Kidney (tissue), 14 donors: ENCODE data around the gene ASAP2. TPM values are rescaled to one million over a fixed set of nuclear protein-coding genes. Genes with fewer than 3 reads are reported as not detected.

ENCODE experiments used
- DNase-seq, 5 donors: peaks; one replicate each; pipeline ENCODE4 v3.0.0-alpha.2; 2013 to 2020
- FAIRE-seq: peaks from 2 replicates; lab custom pipeline; 2012; peaks lifted over from hg19 to GRCh38; lab: Jason Lieb, UNC
- H3K27ac ChIP-seq, 2 donors: one replicate each; pipeline ENCODE4 v1.7.0; 2013; ENCODE audit warnings: low read depth in 2 of 2, low read length in 2 of 2, inconsistent platforms in 1 of 2
- H3K27me3 ChIP-seq: one replicate; pipeline ENCODE4 v1.7.1; 2013; ENCODE audit warnings: low read length, inconsistent platforms; ENCODE audit not compliant: control insufficient read depth, insufficient read depth
- H3K36me3 ChIP-seq, 3 donors: one replicate each; pipeline versions ENCODE4 v1.7.0 to v1.7.1; 2013; ENCODE audit warnings: low read length in 3 of 3, control low read depth in 1 of 3, inconsistent platforms in 1 of 3; ENCODE audit not compliant: insufficient read depth in 3 of 3, control insufficient read depth in 2 of 3
- H3K4me1 ChIP-seq, 3 donors: one replicate each; pipeline versions ENCODE4 v1.7.0 to v1.7.1; 2013; ENCODE audit warnings: low read length in 3 of 3, inconsistent platforms in 1 of 3, low read depth in 1 of 3; ENCODE audit not compliant: control insufficient read depth in 2 of 3, insufficient read depth in 2 of 3
- H3K4me3 ChIP-seq, 3 donors: one replicate each; pipeline versions ENCODE4 v1.7.0 to v1.8.1; 2013; ENCODE audit warnings: low read length in 3 of 3, control low read depth in 1 of 3, inconsistent platforms in 1 of 3
- H3K9ac ChIP-seq, 3 donors: one replicate each; pipeline versions ENCODE4 v1.7.0 to v1.7.1; 2013; ENCODE audit warnings: low read length in 3 of 3, control low read depth in 1 of 3, inconsistent platforms in 1 of 3
- H3K9me3 ChIP-seq, 3 donors: one replicate each; pipeline versions ENCODE4 v1.7.0 to v1.7.1; 2013; ENCODE audit warnings: low read length in 3 of 3, control low read depth in 1 of 3, inconsistent platforms in 1 of 3; ENCODE audit not compliant: control insufficient read depth in 2 of 3, insufficient read depth in 1 of 3
- intact Hi-C: fragments of 100-400 bp; cut with DNase I; formaldehyde crosslinking; loops from one replicate; pipeline ENCODE4 v1.11.1; 2022
- polyA plus RNA-seq: library from polyadenylated mRNA; stranded (reverse); fragments of 350-450 nt; fragmentation: Illumina TruSeq; extraction: RNeasy Lipid Tissue Mini Kit (QIAGEN cat#74804); gene quantifications from one replicate; pipeline ENCODE4 v1.2.3, GENCODE V29; 2014; ENCODE audit warnings: low read depth, low replicate concordance; ENCODE audit not compliant: insufficient read depth
- total RNA-seq: library from RNA; stranded (reverse); fragmentation: NEBNext Ultra II Directional; extraction: Animal tissue kit (Norgen Biotek cat#: 25700); gene quantifications from one replicate; pipeline ENCODE4 v1.2.1, GENCODE V29; 2021
- TF ChIP-seq, protein P1 (sequence below): IDR thresholded peaks from 3 replicates; pipeline ENCODE4 v1.5.1; 2012; ENCODE audit warnings: mild to moderate bottlenecking, moderate library complexity, borderline replicate concordance; ENCODE audit not compliant: insufficient read depth; ENCODE audit errors: extremely low read depth
- donor health status: control.
- donor health status: control.
- donor health status: control.
- donor health status: control.
- donor health status: control.
- donor health status: DM: yes; HTN: yes; CAD: no.
- donor health status: Normal renal cell carcinoma (clear cell type).

The ASAP2 gene
- total and polyA plus RNA-seq, 2 donors from 2014 or later = 26.2 to 54.8 TPM

DNA sequence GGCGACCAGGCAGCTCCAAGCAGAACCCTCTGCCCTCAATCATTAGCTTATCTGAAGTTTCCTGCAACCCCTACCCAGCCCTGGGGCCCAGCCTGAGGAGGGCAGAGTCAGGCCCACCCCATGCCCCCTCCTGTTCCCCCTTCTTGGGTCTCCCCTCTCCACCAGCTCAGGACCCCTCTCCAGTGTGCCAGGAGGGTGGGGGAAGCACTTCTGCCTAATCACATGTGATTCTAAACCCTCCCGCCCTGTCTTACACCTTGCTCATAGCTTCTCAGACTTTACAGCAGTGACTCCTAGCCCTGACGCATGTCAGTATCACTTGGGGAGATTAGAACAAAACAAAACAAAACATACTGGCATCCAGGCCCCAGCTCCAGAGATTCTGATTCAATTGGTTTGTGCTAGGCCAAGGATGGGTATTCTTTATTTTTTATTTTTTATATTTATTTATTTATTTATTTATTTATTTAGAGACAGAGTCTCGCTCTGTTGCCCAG, 42.5 kb upstream of the ASAP2 start:
- no peak overlapping the region for H3K9ac ChIP-seq
- TF ChIP-seq, protein P1, sequence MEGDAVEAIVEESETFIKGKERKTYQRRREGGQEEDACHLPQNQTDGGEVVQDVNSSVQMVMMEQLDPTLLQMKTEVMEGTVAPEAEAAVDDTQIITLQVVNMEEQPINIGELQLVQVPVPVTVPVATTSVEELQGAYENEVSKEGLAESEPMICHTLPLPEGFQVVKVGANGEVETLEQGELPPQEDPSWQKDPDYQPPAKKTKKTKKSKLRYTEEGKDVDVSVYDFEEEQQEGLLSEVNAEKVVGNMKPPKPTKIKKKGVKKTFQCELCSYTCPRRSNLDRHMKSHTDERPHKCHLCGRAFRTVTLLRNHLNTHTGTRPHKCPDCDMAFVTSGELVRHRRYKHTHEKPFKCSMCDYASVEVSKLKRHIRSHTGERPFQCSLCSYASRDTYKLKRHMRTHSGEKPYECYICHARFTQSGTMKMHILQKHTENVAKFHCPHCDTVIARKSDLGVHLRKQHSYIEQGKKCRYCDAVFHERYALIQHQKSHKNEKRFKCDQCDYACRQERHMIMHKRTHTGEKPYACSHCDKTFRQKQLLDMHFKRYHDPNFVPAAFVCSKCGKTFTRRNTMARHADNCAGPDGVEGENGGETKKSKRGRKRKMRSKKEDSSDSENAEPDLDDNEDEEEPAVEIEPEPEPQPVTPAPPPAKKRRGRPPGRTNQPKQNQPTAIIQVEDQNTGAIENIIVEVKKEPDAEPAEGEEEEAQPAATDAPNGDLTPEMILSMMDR = no peak
- H3K4me1 ChIP-seq = peaks cover 0 to 6% (median 2%) of the 10 kb centered on the region in 3 donors
- peak overlapping the region in 1 of 2 donors; percentile 28 for H3K27ac ChIP-seq
- no peak overlapping the region for H3K4me3 ChIP-seq
- H3K27me3 ChIP-seq = no peaks in the 10 kb centered on the region
- intact Hi-C loops = no loop called here
- no peaks in the 10 kb centered on the region for H3K9me3 ChIP-seq
- no peak for DNase-seq
- FAIRE-seq = no peak
- H3K36me3 ChIP-seq = no peaks in the 10 kb centered on the region

DNA sequence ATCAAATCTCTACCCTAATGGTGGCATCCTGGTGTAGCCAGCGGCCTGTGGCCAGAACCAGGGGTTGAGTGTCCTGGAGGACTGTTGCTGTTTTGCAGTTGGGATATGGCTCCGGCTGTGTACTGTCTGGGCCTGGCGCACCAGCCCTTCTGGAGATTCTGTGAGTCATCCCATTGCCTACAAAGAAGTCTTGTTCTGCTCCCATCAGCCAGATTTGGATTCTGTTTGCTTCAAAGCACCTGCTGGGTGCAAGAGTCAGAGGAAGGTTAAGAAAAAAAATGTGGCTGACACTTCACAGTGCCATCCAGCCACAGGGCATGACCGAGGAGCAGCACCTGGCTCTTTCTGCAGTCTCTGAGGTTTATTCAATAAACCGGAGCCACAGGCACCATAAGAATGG, 41.0 kb upstream of the ASAP2 start:
- no peaks in the 10 kb centered on the region for H3K9me3 ChIP-seq

DNA sequence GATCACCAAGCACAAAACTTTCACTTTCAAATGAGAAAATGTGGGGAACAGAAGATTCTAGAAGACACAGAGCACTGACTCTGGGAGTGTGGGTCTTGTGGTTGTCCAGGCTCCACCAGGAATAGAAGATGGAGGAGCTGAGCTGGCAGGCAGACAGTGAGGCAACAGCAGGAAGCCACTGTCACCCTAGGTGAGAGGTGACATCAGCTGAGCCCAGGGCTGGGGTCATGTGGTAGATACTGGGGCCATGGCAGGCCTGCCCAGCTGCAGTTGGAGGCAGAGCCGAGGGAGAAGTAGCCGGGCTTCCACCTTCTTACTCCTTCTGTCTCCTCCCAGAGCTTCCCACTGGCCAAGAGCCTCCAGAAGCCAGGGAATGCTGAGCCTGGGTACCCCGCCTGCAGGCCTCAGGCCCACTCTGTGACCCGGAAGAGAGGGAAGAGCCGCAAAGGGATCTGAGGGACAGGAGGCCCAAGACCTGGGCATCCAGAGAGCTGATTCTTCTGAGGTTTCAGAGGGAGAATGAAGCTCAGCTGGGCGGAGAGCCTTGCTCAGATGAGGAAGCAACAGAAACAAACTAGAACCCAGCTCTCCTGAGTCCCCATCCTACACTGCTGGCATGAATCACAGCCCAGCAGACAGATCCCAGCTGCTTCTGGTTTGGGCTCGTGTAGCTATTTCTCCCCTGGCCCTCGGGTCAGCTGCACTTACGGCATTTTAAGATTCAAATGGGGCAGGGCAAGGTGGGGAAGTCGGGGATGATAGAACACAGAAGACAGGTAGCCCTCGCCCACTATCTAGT, 39.8 kb upstream of the ASAP2 start:
- Histone ChIP-seq H3K27me3 (no peaks in the 10 kb centered on the region), H3K4me3 (no peak overlapping the region), H3K27ac (no peak overlapping the region), H3K4me1 (peaks cover 0 to 12% (median 2%) of the 10 kb centered on the region in 3 donors), H3K36me3 (no peaks in the 10 kb centered on the region), H3K9ac (no peak overlapping the region), H3K9me3 (no peaks in the 10 kb centered on the region)
- TF ChIP-seq, protein P1 = no peak
- DNase-seq = no peak
- no peak for FAIRE-seq
- intact Hi-C loops = no loop called here

More for the DNA sequence above, 41.0 kb upstream of the ASAP2 start:
- H3K36me3 ChIP-seq = no peaks in the 10 kb centered on the region
- intact Hi-C loops = no loop called here
- H3K4me1 ChIP-seq = peaks cover 0 to 12% (median 2%) of the 10 kb centered on the region in 3 donors
- FAIRE-seq (no peak), DNase-seq (no peak)
- H3K27ac ChIP-seq = no peak overlapping the region
- TF ChIP-seq, protein P1 = no peak
- no peaks in the 10 kb centered on the region for H3K27me3 ChIP-seq
- H3K4me3 ChIP-seq = no peak overlapping the region
- no peak overlapping the region for H3K9ac ChIP-seq
